MCF 10A (cell line): ENCODE measurements around the gene MARCHF9. TPM values are rescaled to one million over a fixed set of nuclear protein-coding genes. Genes with fewer than 3 reads are reported as not detected.

Source experiments
- BruUV-seq: library from RNA; stranded (reverse); fragments of 400-500 nt; replicated peaks from 2 replicates; lab custom pipeline; 2021; lab: Mats Ljungman, UMichigan
- CTCF ChIA-PET: fragments of 300-600 bp; sonication (Branson Sonifier 250); formaldehyde crosslinking; extraction: SDS; loops from one replicate; lab custom pipeline; 2021; ENCODE audit warnings: antibody characterized with exemption, inconsistent platforms; lab: Yijun Ruan, JAX
- POLR2A ChIA-PET: fragments of 300-600, 350-650 bp; sonication (Branson Sonifier 250); formaldehyde crosslinking; extraction: SDS; loops from one replicate; lab custom pipeline; 2020; ENCODE audit warnings: antibody characterized with exemption, inconsistent platforms; lab: Yijun Ruan, JAX
- DNase-seq: peaks from one replicate; pipeline ENCODE4 v3.0.0-alpha.2; 2018; ENCODE audit not compliant: unreplicated experiment
- H3K27ac Mint-ChIP-seq: one replicate; pipeline ENCODE4 v1.8.0; 2022; ENCODE audit warnings: mild to moderate bottlenecking, low read depth, mixed read lengths; ENCODE audit not compliant: unreplicated experiment
- H3K27me3 Mint-ChIP-seq: one replicate; pipeline ENCODE4 v1.8.0; 2022; ENCODE audit warnings: mixed read lengths; ENCODE audit not compliant: insufficient read depth, unreplicated experiment
- H3K36me3 Mint-ChIP-seq: one replicate; pipeline ENCODE4 v1.8.0; 2022; ENCODE audit warnings: mild to moderate bottlenecking, moderate library complexity, mixed read lengths; ENCODE audit not compliant: insufficient read depth, unreplicated experiment
- H3K4me1 Mint-ChIP-seq: one replicate; pipeline ENCODE4 v1.8.0; 2022; ENCODE audit warnings: mixed read lengths; ENCODE audit not compliant: insufficient read depth, unreplicated experiment
- H3K4me3 Mint-ChIP-seq: one replicate; pipeline ENCODE4 v1.8.0; 2022; ENCODE audit warnings: mild to moderate bottlenecking, moderate library complexity, mixed read lengths; ENCODE audit not compliant: unreplicated experiment
- H3K9me3 Mint-ChIP-seq: one replicate; pipeline ENCODE4 v1.8.0; 2022; ENCODE audit warnings: mixed read lengths; ENCODE audit not compliant: unreplicated experiment
- intact Hi-C: fragments of 100-400 bp; cut with micrococcal nuclease; formaldehyde crosslinking; loops from 2 replicates; pipeline ENCODE4 v1.14.1; 2022
- total RNA-seq: library from RNA; stranded (reverse); gene quantifications from 2 replicates; pipeline ENCODE4 v1.2.3, GENCODE V29; 2022
- TF ChIP-seq, protein P1 (sequence below): fragments of 200-600 bp; IDR thresholded peaks from one replicate; pipeline ENCODE4 v1.8.0; 2022; ENCODE audit warnings: antibody characterized with exemption, mild to moderate bottlenecking; ENCODE audit not compliant: unreplicated experiment

The MARCHF9 gene
- total RNA-seq, 1 experiment from 2014 or later = 8.7 TPM

DNA sequence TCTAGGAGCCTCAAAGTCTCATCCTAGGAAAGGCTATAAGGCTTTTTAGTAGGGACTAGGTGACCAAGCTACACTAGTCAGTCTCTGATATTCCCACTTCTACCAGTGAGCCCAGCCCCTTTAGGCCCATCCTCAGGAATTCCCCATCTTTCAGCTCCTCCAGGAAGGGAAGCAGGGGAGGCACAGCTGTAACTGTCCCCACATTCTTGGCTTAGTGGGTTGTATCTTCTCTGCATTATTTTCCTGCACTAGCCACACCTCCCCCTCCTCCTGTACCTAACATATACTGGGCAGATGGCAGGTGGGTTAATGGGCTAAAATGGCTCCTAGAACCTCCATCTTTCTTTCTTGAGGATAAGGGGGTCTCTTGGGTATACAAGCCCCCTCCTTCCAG, 12.4 kb downstream of the MARCHF9 start:
- H3K36me3 Mint-ChIP-seq = peaks cover 18% of the 10 kb centered on the region
- ChIA-PET POLR2A (interaction anchor here (0.8 to 2.5 kb wide), 7 partner anchors 12 to 244 kb away, joined by 3 to 26 read pairs (median 7); partner anchors contain the start of genes CDK4, MARCHF9, MBD6 and TSFM), CTCF (interaction anchor here (0.6 to 2.9 kb wide), 9 partner anchors 8 to 334 kb away, joined by 3 to 12 read pairs (median 4); partner anchors contain the start of gene TSFM)
- no peak for DNase-seq
- BruUV-seq = no TSS peak
- peak overlapping the region; percentile 89 for H3K4me3 Mint-ChIP-seq
- TF ChIP-seq, protein P1, sequence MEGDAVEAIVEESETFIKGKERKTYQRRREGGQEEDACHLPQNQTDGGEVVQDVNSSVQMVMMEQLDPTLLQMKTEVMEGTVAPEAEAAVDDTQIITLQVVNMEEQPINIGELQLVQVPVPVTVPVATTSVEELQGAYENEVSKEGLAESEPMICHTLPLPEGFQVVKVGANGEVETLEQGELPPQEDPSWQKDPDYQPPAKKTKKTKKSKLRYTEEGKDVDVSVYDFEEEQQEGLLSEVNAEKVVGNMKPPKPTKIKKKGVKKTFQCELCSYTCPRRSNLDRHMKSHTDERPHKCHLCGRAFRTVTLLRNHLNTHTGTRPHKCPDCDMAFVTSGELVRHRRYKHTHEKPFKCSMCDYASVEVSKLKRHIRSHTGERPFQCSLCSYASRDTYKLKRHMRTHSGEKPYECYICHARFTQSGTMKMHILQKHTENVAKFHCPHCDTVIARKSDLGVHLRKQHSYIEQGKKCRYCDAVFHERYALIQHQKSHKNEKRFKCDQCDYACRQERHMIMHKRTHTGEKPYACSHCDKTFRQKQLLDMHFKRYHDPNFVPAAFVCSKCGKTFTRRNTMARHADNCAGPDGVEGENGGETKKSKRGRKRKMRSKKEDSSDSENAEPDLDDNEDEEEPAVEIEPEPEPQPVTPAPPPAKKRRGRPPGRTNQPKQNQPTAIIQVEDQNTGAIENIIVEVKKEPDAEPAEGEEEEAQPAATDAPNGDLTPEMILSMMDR = no peak
- H3K27me3 Mint-ChIP-seq = no peaks in the 10 kb centered on the region
- intact Hi-C loops = no loop called here
- H3K9me3 Mint-ChIP-seq = no peaks in the 10 kb centered on the region
- peak overlapping the region; percentile 27 for H3K27ac Mint-ChIP-seq
- peaks cover 41% of the 10 kb centered on the region for H3K4me1 Mint-ChIP-seq

DNA sequence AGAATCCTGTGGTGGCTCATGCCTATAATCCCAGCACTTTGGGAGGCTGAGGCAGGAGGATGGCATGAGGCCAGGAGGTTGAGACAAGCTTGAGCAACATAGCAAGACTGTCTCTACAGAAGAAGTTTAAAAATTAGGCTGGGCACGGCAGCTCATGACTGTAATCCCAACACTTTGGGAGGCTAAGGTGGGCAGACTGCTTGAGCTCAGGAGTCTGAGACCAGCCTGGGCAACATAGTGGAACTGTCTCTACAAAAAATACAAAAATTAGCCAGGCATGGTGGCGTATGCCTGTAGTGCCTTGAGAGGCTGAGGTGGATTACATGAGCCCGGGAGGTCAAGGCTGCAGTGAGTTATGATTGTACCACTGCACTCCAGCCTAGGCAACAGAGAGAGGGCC, 13.0 kb downstream of the MARCHF9 start:
- TF ChIP-seq, protein P1 = no peak
- DNase-seq = no peak
- BruUV-seq = no TSS peak
- no peaks in the 10 kb centered on the region for H3K9me3 Mint-ChIP-seq
- POLR2A ChIA-PET = interaction anchor here (0.8 to 2.5 kb wide), 6 partner anchors 12 to 244 kb away, joined by 3 to 26 read pairs (median 5); partner anchors contain the start of genes MARCHF9, MBD6, TSFM and TSPAN31
- no peak overlapping the region for H3K27ac Mint-ChIP-seq
- intact Hi-C loops = no loop called here
- no peaks in the 10 kb centered on the region for H3K27me3 Mint-ChIP-seq
- H3K36me3 Mint-ChIP-seq = peaks cover 18% of the 10 kb centered on the region
- H3K4me1 Mint-ChIP-seq = peaks cover 41% of the 10 kb centered on the region
- H3K4me3 Mint-ChIP-seq = no peak overlapping the region
- CTCF ChIA-PET = interaction anchor here (0.7 to 2.9 kb wide), 6 partner anchors 8 to 334 kb away, joined by 3 to 12 read pairs (median 4); partner anchors contain the start of gene TSFM

DNA sequence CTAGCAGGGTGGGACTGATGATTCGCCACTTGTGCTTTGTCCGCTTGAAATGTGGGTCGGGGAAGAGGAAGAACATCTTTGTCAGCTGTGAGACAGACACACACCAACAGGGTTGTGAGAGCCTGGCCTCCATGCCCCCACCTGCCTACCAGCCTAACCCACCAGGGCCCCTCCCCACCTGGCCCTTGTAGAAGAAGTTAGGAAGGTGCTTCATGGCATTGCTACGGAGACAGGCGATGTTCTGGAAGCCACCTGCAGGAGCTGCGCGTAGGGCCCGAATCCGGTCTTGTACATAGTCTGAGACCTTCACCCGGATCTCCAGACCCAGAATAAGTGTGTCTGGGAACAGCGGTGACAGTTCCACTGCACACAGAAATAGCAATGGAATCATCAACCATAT, 14.7 kb downstream of the MARCHF9 start:
- H3K27ac Mint-ChIP-seq = no peak overlapping the region
- H3K4me3 Mint-ChIP-seq = no peak overlapping the region
- no peak for DNase-seq
- ChIA-PET CTCF (interaction anchor here (1.0 kb wide), 1 partner anchor 137 kb away, joined by 3 read pairs; the partner anchor contains the start of gene B4GALNT1), POLR2A (no interaction called here)
- H3K4me1 Mint-ChIP-seq = peaks cover 33% of the 10 kb centered on the region
- intact Hi-C loops = no loop called here
- H3K27me3 Mint-ChIP-seq = no peaks in the 10 kb centered on the region
- TF ChIP-seq, protein P1 = no peak
- H3K9me3 Mint-ChIP-seq = no peaks in the 10 kb centered on the region
- no TSS peak for BruUV-seq
- peaks cover 7% of the 10 kb centered on the region for H3K36me3 Mint-ChIP-seq

DNA sequence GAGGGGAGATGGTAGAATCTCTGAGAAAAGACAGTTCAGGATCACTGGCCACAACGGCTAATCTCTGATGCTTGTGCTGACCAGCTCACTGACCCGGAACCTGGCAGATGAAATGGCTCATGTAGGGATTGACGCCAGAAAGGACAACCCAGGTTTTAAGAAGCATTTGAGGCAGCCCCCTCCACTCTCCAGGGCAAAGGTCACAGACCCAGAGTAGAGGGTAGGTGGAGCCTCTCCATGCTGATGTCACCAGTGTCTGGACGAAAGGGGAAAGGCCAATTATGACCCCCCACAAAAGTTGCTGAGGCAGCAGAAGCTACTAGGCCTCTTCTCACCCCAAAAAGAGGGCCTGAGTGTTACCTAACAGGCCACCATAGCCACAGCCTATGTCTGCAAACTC, 15.8 kb downstream of the MARCHF9 start:
- CTCF ChIA-PET = interaction anchor here (0.5 to 1.3 kb wide), 4 partner anchors 8 to 308 kb away, joined by 3 to 4 read pairs (median 3); partner anchors contain the start of gene B4GALNT1
- TF ChIP-seq, protein P1 = no peak

More for the DNA sequence above, 15.8 kb downstream of the MARCHF9 start:
- Mint-ChIP-seq H3K27ac (peak overlapping the region; percentile 100), H3K27me3 (no peaks in the 10 kb centered on the region), H3K9me3 (no peaks in the 10 kb centered on the region), H3K4me3 (peak overlapping the region; percentile 99), H3K36me3 (peaks cover 11% of the 10 kb centered on the region), H3K4me1 (peaks cover 35% of the 10 kb centered on the region)
- DNase-seq = no peak
- intact Hi-C loops = no loop called here
- POLR2A ChIA-PET = interaction anchor here (0.6 kb wide), 1 partner anchor 77 kb away, joined by 4 read pairs; the partner anchor contains the start of gene OS9
- BruUV-seq = no TSS peak
